A673 (cell line): ENCODE results near the gene CHST2.

Experiments used
- EZH2 ChIP-seq: fragments of 200-600 bp; sonication (generic); IDR thresholded peaks from 2 replicates; pipeline ENCODE4 v1.6.1; 2017; ENCODE audit warnings: borderline replicate concordance, low read depth, mild to moderate bottlenecking, mixed read lengths, antibody characterized with exemption, low read length; ENCODE audit not compliant: poor library complexity, severe bottlenecking
- TF ChIP-seq, protein P1 (sequence below): fragments of 300-800, 200-600 bp; sonication (generic); conservative IDR thresholded peaks from 2 replicates; pipeline ENCODE4 v1.5.1; 2017; ENCODE audit warnings: low read depth, mild to moderate bottlenecking, antibody characterized with exemption, low read length, moderate library complexity, mixed read lengths

DNA sequence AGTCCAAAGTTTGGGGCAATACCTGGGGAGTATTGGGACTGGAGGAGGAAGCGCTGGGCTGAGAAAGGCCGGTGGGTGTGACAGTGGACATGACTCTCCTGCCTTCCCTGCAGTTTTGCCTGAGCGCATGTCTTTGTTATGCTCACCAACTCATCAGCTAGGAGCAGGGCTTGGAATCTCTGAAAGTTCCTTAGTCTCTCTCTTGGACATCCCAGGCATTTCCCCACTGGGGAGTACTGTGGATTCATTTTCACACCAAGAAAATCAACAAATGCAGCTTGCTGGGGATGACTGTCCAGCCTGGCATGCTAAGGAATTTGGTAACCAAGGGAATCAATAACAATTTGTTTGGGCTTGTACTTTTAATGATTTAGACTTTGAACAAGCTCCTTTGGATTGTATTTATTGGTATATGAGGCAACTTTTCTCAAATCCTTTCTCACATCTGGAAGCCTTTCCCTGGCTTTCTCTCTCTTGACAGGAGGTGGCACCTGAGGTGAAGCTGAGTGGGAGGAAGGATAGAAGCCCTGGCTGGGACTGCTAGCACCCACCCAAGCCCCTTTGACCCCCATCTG lies 48.5 kb upstream of the CHST2 start:
- TF ChIP-seq, protein P1, sequence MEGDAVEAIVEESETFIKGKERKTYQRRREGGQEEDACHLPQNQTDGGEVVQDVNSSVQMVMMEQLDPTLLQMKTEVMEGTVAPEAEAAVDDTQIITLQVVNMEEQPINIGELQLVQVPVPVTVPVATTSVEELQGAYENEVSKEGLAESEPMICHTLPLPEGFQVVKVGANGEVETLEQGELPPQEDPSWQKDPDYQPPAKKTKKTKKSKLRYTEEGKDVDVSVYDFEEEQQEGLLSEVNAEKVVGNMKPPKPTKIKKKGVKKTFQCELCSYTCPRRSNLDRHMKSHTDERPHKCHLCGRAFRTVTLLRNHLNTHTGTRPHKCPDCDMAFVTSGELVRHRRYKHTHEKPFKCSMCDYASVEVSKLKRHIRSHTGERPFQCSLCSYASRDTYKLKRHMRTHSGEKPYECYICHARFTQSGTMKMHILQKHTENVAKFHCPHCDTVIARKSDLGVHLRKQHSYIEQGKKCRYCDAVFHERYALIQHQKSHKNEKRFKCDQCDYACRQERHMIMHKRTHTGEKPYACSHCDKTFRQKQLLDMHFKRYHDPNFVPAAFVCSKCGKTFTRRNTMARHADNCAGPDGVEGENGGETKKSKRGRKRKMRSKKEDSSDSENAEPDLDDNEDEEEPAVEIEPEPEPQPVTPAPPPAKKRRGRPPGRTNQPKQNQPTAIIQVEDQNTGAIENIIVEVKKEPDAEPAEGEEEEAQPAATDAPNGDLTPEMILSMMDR: no peak
- TF ChIP-seq EZH2: no peak
